GM19351 (cell line): ENCODE measurements around the gene NLRC4.
A peak's percentile ranks its signal among the peaks of the same experiment; 100 is the strongest.
"Not testable (repeated sequence)": the region's sequence is repeated elsewhere in the genome, so short reads cannot be mapped to it uniquely, and the experiment has no call there.

ENCODE experiments used
- ATAC-seq: cut with Tn5 transposase; IDR thresholded peaks from one replicate; pipeline ENCODE4 v1.9.1; 2021; ENCODE audit warnings: mild to moderate bottlenecking, moderate library complexity; ENCODE audit not compliant: unreplicated experiment

The NLRC4 gene

GRCh38 chr2:32246911-32247310 lies 17.8 kb downstream of the NLRC4 start:
- ATAC-seq: no peak

DNA sequence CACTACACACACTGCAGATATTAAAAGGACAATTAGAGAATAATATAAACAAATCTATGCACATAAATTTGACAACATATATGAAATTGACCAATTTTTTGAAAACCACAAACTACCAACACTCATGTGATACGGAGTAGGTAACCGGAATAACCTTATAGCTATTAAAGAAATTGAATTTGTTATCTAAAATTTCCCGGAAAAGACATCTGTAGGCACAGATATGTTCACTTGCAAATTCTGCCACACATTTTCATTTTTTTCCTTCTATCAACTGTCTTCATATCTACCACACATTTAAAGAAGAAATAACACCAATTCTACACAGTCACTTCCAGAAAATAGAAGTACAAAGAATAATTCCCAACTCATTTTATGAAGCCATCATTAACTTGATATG lies 22.4 kb downstream of the NLRC4 start:
- ATAC-seq: no peak

DNA sequence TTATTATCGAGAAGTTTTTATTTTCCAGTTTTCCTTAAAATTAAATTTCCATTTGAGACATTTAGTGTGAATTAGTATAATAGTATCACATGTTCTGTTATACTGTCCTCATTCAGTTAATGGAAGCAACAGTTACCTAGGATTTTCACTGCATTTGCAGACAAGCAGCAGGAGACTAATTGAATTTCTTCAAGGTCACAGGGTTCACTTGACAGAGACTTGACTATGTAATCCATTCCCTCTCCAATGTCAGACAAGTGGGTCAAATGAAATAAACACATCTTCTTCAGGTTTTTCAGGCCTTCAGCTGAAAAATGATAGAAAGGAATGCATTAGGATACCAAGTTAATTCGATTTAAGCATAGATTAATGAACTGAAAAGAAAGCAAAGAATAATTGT lies 26.7 kb downstream of the NLRC4 start:
- ATAC-seq: no peak

- ATAC-seq: no peak
These were observed 27.2 kb downstream of the NLRC4 start for GRCh38 chr2:32237488-32237887.

DNA sequence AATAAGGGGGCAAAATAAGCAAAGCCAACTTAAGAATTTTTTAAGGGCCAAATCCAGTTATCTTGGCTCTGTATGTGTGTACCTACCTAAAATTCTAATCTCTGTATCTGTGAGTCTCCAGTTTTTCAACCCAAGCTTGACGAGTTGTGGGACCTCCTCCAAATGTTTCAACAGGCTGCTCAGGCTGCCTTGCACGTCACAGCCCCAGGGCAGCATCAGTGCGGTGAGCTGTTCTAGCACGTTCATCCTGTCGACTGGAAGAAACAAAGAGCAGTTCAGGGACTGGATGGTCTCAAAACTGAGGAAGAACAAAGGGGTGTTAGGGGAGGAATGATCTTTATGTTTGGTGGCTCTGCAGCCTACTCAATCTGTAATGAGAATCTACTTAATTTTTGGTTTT lies 29.4 kb downstream of the NLRC4 start:
- ATAC-seq: no peak

DNA sequence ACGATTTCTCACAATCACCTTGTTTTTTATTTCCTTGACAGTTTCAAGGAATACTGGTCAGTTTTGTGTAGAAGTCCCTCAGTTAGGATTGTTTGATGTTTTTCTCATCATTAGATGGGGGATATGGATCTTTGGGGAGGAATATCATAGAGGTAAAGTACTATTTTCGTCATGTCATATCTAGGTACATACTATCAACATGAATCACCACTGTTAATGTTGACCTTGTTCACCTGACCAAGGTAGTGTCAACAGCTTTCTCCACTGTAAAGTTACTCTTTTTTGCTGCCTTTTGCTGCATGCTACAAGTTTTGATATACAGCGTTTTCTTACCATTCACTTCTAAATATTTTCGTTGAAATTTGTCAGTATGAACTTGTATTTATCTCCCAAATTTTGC lies 32.7 kb downstream of the NLRC4 start:
- ATAC-seq: no peak

DNA sequence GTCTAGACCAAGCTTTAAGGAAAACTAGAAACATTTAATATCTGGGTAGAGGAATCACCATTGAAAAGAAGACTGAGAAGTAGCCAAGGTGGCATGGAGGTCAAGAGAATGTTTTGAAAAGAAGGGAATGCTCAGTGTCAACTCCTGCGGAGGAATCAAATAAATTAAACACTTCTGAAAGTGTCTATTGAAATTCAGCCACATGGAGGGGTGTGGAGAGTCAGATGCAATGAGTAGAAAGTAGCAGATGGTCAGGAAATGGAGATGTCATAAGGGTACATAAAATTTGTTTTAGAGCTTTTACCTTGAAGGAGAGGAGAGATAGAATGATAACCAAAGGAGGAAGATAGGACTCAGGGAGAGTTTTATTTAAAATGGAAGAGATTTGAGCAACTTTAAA lies 35.1 kb downstream of the NLRC4 start:
- no peak for ATAC-seq

GRCh38 chr2:32228181-32228580 lies 36.5 kb downstream of the NLRC4 start:
- no peak for ATAC-seq

DNA sequence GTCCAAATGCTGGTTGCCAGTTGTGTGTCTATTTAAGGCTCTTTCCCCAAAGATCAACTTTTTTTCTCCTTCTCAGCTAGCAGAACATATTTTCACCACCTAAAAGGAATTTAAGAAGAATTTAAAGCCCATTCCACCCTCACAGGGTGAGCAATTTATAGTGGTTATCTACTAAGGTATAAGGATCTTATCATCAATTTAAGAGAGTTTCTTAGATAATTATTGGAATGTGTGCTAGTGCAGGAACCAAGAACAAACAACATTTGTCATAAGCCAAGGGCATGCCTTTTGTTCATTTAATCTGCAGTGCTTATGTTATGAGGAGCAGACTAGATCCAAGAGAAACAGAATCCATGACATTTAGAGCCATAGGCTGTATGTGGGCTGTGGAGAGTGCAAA lies 37.2 kb downstream of the NLRC4 start:
- ATAC-seq: no peak

DNA sequence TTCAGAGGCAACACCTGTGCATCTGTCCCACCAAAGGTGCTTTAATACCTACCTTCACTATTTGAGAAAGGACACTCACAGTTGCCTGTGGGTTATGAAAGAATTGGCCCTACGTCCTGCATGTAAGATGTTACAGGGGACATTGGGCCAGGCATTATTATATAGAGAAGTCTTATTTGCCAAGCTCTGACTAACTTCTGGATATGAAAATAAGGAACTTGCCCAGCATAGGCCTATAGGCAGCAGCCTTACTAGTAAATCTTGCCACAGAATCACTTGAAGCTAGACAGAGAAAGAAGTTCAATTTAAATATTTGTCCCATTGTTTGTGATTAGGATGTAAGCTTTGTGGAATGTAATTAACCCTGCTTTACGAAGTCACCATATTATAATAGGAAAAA lies 41.7 kb downstream of the NLRC4 start:
- ATAC-seq: no peak

- no peak for ATAC-seq
These were observed 44.2 kb downstream of the NLRC4 start for GRCh38 chr2:32220445-32220844.

DNA sequence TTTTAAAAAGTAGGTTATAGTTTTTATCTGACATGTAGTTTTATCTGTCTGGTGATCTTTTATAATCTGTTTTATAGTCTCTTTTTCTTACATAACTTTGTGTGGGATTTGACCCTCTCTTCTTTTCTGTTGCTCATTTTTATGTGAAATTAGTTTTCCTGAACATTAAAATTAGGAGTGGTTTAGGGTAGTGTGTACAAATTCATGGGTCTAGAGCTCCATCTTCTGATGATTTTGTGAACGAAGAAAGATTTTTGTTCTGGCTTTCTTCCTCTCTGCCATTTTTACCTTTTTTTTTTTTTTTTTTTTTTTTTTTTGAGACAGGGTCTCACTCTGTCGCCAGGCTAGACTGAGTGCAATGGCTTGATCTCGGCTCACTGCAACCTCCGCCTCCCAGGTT lies 52.4 kb downstream of the NLRC4 start:
- ATAC-seq: no peak

GRCh38 chr2:32210767-32211408 lies 53.8 kb downstream of the NLRC4 start:
- ATAC-seq: no peak

DNA sequence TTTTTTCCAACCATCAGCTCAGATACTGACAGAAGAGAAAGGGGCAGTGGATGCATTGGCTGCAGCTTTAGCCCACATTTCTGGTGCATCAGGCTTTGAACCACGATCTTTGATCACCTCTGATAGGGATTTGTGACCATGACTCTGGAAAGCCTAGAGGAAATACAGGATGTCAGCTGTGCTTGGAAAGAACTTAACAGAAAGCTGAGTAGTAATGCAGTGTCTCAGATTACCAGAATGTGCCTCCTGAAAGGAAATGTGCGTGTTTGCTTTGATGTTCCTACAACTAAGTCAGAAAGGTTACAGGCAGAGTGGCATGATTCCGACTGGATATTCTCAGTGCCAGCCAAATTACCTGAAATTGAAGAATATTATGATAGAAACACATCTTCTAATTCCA lies 61.3 kb downstream of the NLRC4 start:
- ATAC-seq: not testable (repeated sequence)

DNA sequence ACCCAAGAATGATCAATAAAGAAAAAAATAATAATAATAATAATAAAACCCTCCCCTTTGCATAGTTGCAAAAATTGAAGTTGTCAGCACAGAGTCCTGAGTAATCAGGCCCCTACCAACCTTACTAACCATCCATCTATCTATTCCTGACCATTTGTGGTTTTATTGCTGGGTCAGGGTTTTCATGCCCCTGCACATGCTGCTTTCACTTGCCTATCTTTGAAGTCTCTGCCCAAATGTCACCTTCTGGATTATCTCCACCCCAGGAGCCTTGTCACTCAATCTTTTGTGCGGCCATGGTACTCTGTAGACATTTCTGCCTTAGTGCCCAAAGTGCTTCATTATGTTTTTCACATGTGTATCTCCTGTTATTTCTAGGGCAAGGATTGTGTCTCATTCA lies 63.9 kb downstream of the NLRC4 start:
- no peak for ATAC-seq

GRCh38 chr2:32192418-32192817 lies 72.3 kb downstream of the NLRC4 start:
- ATAC-seq: no peak

- ATAC-seq: peak; percentile 1
These were observed 75.7 kb downstream of the NLRC4 start for GRCh38 chr2:32189011-32189410.

DNA sequence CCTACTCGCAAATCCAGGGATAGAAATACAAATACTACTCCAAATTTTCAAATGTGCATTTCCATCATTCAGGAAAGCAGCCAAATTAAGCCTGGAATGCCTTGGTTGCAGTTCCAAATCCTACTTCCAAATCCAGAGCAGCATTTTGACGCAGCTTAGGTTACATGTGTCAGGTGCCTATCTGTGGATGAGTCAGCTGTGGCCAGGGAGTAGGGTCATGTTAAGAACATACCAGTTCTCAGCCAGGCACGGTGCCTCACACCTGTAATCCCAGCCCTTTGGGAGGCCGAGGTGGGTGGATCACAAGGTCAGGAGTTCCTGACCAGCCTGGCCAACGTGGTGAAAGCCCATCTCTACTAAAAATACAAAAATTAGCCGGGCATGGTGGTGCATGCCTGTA lies 82.0 kb downstream of the NLRC4 start:
- ATAC-seq: no peak
